Coronary artery (tissue), 2 donors: ENCODE results near the gene UGT1A7.
"Not testable (repeated sequence)": the region's sequence is repeated elsewhere in the genome, so short reads cannot be mapped to it uniquely, and the experiment has no call there.

ENCODE experiments used
- DNase-seq: peaks from one replicate; pipeline ENCODE4 v3.0.0-alpha.2; 2017; ENCODE audit warnings: low spot score
- H3K27ac ChIP-seq, 2 donors: fragments of 200-600 bp; sonication (generic); one replicate each; pipeline ENCODE4 v1.5.1; 2016 to 2019
- H3K4me3 ChIP-seq: fragments of 200-600 bp; sonication (generic); 2 replicates; pipeline ENCODE4 v1.5.1; 2016; ENCODE audit warnings: mild to moderate bottlenecking, moderate library complexity
- TF ChIP-seq, protein P1 (sequence below): fragments of 200-600 bp; sonication (generic); IDR thresholded peaks from one replicate; pipeline ENCODE4 v1.5.1; 2019; ENCODE audit warnings: antibody characterized with exemption

The UGT1A7 gene

DNA sequence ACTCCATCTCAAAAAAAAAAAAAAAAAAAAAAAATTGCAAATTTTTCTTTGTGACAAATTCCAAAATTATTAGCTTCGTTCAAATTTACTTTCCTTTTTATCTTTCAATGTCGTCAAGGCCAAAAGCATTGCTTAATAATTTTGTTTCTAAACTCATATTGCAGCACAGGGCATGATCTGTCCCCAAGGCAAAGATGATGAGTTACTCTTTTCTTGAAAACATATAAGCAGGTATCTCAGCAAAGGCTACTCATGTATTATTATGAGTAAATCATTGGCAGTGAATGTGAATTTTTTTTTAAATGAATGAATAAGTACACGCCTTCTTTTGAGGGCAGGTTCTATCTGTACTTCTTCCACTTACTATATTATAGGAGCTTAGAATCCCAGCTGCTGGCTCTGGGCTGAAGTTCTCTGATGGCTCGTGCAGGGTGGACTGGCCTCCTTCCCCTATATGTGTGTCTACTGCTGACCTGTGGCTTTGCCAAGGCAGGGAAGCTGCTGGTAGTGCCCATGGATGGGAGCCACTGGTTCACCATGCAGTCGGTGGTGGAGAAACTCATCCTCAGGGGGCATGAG is at the start of gene UGT1A7:
Gene UGT1A7, plus strand, starts transcription at position 381 of the 579 bp plus-strand sequence. Its CDS starts 37 bp downstream, at position 418.
- Histone ChIP-seq H3K4me3 (no peak within 1 kb of the TSS), H3K27ac (no peak within 1 kb of the TSS)
- no peak for DNase-seq
- TF ChIP-seq, protein P1, sequence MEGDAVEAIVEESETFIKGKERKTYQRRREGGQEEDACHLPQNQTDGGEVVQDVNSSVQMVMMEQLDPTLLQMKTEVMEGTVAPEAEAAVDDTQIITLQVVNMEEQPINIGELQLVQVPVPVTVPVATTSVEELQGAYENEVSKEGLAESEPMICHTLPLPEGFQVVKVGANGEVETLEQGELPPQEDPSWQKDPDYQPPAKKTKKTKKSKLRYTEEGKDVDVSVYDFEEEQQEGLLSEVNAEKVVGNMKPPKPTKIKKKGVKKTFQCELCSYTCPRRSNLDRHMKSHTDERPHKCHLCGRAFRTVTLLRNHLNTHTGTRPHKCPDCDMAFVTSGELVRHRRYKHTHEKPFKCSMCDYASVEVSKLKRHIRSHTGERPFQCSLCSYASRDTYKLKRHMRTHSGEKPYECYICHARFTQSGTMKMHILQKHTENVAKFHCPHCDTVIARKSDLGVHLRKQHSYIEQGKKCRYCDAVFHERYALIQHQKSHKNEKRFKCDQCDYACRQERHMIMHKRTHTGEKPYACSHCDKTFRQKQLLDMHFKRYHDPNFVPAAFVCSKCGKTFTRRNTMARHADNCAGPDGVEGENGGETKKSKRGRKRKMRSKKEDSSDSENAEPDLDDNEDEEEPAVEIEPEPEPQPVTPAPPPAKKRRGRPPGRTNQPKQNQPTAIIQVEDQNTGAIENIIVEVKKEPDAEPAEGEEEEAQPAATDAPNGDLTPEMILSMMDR, result no peak

DNA sequence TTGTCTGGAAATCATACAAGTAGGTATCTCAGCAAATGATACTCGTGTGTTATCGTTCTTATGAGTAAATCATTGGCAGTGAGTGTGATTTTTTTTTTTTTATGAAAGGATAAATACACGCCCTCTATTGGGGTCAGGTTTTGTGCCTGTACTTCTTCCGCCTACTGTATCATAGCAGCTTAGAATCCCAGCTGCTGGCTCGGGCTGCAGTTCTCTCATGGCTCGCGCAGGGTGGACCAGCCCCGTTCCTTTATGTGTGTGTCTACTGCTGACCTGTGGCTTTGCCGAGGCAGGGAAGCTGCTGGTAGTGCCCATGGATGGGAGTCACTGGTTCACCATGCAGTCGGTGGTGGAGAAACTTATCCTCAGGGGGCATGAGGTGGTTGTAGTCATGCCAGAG is 45.4 kb upstream of the UGT1A7 start, which contains the start of gene UGT1A10:
Gene UGT1A10, plus strand, starts transcription at position 143 of the 400 bp plus-strand sequence. Its CDS starts 75 bp downstream, at position 218.
- not testable (repeated sequence) for H3K4me3 ChIP-seq, H3K27ac ChIP-seq, DNase-seq

DNA sequence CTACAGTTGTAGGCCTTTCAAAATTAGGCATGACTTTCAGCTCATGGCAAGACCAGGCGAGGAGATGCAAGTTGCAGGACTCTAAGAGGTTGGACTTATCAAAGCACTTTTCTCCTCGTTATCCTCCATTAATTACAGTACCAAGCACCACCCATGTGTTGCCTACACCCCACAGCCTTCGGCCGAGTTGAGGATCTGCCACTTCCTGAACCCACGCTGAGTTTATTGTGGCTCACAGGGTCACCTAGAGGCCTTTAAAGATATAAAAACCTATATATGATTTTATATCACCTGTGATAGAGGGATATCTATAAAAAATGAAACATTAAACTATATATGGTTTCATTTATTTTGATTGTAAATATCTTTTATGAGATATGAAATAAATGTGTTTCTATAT is 42.9 kb upstream of the UGT1A7 start:
- no peak overlapping the region for H3K27ac ChIP-seq
- no peak for DNase-seq
- H3K4me3 ChIP-seq, result no peak overlapping the region
- TF ChIP-seq, protein P1, result no peak

DNA sequence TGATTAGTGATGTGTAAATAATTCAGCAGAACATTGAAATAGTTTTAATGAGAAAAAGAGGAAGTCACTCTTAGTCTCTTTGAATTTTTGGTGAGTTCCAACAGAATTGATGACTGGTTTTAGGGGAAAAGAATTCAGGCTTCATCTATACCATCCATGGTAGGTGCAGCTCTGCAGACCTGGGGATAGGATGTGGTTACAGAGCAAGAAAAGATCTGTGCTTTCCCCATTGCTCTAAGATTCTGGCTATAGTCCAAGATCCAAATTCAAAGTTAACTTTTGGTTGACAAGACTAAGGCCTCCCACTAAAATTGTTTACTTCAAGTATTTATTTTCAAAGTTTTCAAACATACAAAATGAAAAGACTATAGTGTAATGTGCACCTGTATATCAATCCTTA is 41.8 kb upstream of the UGT1A7 start:
- TF ChIP-seq, protein P1, result no peak
- H3K27ac ChIP-seq, result no peak overlapping the region
- H3K4me3 ChIP-seq, result no peak overlapping the region
- no peak for DNase-seq

DNA sequence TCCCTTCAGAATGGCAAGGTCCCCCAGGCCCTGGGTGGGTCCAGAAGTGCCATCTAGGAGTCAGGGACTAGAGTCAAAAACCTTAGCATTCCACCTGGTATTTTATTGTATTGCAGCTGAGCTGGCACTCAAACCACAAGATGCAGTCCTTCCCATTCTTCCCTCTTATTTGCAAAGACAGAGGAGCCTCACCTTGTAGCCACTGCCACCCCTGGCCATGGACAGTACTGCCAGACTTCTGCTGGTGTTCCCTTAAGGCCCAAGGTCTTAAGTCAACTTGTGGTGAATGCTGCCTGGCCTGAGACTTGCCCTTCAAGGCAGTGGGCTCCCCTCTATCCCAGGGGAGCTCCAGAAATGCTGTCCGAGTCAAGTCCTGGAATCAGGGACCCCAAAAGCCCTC is 38.6 kb upstream of the UGT1A7 start:
- TF ChIP-seq, protein P1, result no peak
- no peak overlapping the region for H3K27ac ChIP-seq
- DNase-seq, result no peak

DNA sequence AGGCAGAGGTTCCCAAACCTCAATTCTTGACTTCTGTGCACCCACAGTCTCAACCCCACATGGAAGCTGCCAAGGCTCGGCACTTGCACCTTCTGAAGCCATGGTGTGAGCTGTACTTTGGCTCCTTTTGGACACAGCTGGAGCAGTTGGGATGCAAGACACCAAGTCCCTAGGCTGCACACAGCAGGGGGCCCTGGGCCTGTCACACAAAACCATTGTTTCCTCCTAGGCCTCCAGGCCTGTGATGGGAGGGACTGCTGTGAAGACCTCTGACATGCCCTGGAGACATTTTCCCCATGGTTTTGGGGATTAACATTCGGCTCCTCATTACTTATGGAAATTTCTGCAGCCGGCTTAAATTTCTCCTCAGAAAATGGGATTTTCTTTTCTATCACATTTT is 35.7 kb upstream of the UGT1A7 start:
- not testable (repeated sequence) for H3K27ac ChIP-seq, DNase-seq, H3K4me3 ChIP-seq

More for the DNA sequence above, 38.6 kb upstream of the UGT1A7 start:
- H3K4me3 ChIP-seq, result no peak overlapping the region

DNA sequence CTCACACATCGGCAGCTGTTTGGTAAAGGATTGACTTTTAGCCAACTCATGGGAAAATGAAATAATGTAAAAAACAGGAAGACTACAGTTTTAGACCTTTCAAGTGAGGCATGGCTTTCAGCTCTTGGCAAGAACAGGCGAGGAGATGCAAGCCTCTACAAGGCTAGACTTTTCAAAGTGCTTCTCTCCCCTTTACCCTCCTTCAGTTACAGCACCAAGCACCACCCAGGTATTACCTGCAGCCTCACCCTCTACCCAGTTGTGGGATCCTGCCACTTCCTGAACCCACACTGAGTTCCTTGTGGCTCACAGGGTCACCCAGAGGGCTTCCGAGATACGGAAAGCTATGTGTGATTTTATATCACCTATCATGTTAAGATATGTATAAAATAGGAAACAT is 30.7 kb upstream of the UGT1A7 start:
- Histone ChIP-seq H3K4me3 (no peak overlapping the region), H3K27ac (no peak overlapping the region)
- no peak for DNase-seq
- TF ChIP-seq, protein P1, result no peak

DNA sequence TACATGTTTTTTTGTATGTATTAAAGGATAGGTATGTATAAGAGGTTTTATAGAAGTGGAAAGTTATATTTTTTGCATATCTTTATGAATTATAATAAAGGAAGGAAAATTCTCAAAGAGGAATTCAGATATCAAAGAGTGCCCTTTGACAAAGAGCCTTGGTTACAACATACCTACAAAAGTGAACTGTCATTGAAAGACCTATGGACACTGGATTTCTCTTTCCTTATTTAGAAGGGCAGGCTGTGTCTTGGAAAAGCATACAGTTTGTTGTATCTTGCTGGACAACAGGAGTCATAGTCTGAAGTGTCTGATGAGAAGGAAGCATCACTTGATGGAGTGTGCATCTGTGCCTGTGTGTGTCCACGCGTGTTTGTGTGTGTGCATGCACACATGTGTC is 30.3 kb upstream of the UGT1A7 start:
- DNase-seq, result no peak
- Histone ChIP-seq H3K27ac (no peak overlapping the region), H3K4me3 (no peak overlapping the region)
- TF ChIP-seq, protein P1, result no peak
